H1 (cell line): Measurements from ENCODE around the gene SELENOF.

Experiments used
- ATF3 ChIP-seq: IDR thresholded peaks from 2 replicates; pipeline ENCODE4 v1.6.1; 2011; ENCODE audit warnings: low read depth, mild to moderate bottlenecking, low read length; ENCODE audit not compliant: insufficient read depth
- CTCF ChIP-seq, 3 experiments: IDR thresholded peaks; 1 replicate in 2 of 3; 2 replicates in 1 of 3; pipeline versions ENCODE4 v1.5.1 to v1.6.1; 2011; ENCODE audit warnings: low read length in 3 of 3, mild to moderate bottlenecking in 3 of 3, inconsistent platforms in 2 of 3, low read depth in 1 of 3, moderate library complexity in 1 of 3; ENCODE audit not compliant: insufficient read depth in 1 of 3; ENCODE audit errors: control extremely low read depth in 1 of 3
- MAX ChIP-seq: IDR thresholded peaks from 2 replicates; pipeline ENCODE4 v1.6.1; 2012; ENCODE audit warnings: inconsistent platforms
- NRF1 ChIP-seq: IDR thresholded peaks from 2 replicates; pipeline ENCODE4 v1.6.1; 2011; ENCODE audit warnings: mild to moderate bottlenecking, low read depth, low read length, improper control_type of control experiment
- PHF8 ChIP-seq: fragments of 200-600 bp; sonication (generic); conservative IDR thresholded peaks from 2 replicates; pipeline ENCODE4 v1.7.1; 2012; ENCODE audit warnings: low read depth, mild to moderate bottlenecking, inconsistent platforms, low read length, moderate library complexity
- POLR2A ChIP-seq, 2 experiments: IDR thresholded peaks; 1 replicate in 1 of 2; 2 replicates in 1 of 2; pipeline ENCODE4 v1.6.1; 2011; ENCODE audit warnings: low read depth in 2 of 2, low read length in 2 of 2, mild to moderate bottlenecking in 2 of 2; ENCODE audit errors: control extremely low read depth in 1 of 2
- RBBP5 ChIP-seq: IDR thresholded peaks from 2 replicates; pipeline ENCODE4 v1.7.1; 2012; ENCODE audit warnings: low read depth, mild to moderate bottlenecking, inconsistent platforms, low read length, moderate library complexity, borderline replicate concordance
- SRF ChIP-seq: IDR thresholded peaks from 2 replicates; pipeline ENCODE4 v1.6.1; 2011; ENCODE audit warnings: mild to moderate bottlenecking, low read depth, low read length, moderate library complexity
- TCF12 ChIP-seq: IDR thresholded peaks from 2 replicates; pipeline ENCODE4 v1.6.1; 2011; ENCODE audit warnings: low read depth, mild to moderate bottlenecking, low read length
- ZNF274 ChIP-seq: IDR thresholded peaks from 2 replicates; pipeline ENCODE4 v1.7.0; 2012; ENCODE audit warnings: low read length, borderline replicate concordance; ENCODE audit errors: extremely low read depth

- TF ChIP-seq SRF (no peak), PHF8 (no peak), CTCF (IDR thresholded peaks at IDR 0.05; ENCODE audit: control extremely low read depth in 1 of 3, insufficient read depth in 1 of 3, low read depth in 1 of 3, low read length in 3 of 3) (no peak), MAX (no peak), ATF3 (no peak), POLR2A (IDR thresholded peaks at IDR 0.05; ENCODE audit: control extremely low read depth in 1 of 2, low read depth in 2 of 2, low read length in 2 of 2) (no peak), ZNF274 (no peak), NRF1 (no peak), TCF12 (no peak), RBBP5 (no peak)
These were observed 91.5 kb downstream of the SELENOF start for GRCh38 chr1:86822459-86822858.
